PFSK-1 (cell line): ENCODE results near the gene ACOT4.

Source experiments
- FOXP2 ChIP-seq: optimal IDR thresholded peaks from 2 replicates; pipeline ENCODE3; 2011; ENCODE audit warnings: borderline replicate concordance, control low read depth, inconsistent platforms; ENCODE audit not compliant: insufficient read depth; ENCODE audit errors: extremely low read length, extremely low read depth
- POLR2AphosphoS5 ChIP-seq: IDR thresholded peaks from 2 replicates; pipeline ENCODE4 v1.6.1; 2012; ENCODE audit warnings: low read depth, mild to moderate bottlenecking, control low read depth, low read length, moderate library complexity
- REST ChIP-seq, 2 experiments: IDR thresholded peaks; 2 replicates each; pipeline versions ENCODE4 v1.6.1 to v1.8.0; 2011 to 2012; ENCODE audit warnings: low read depth in 2 of 2, low read length in 2 of 2, control low read depth in 1 of 2, inconsistent platforms in 1 of 2, mild to moderate bottlenecking in 1 of 2, moderate library complexity in 1 of 2; ENCODE audit not compliant: insufficient read depth in 1 of 2
- SIN3A ChIP-seq: IDR thresholded peaks from 2 replicates; pipeline ENCODE4 v1.6.1; 2012; ENCODE audit warnings: mild to moderate bottlenecking, low read length, moderate library complexity, borderline replicate concordance; ENCODE audit not compliant: insufficient read depth
- TAF1 ChIP-seq: IDR thresholded peaks from 2 replicates; pipeline ENCODE4 v1.6.1; 2012; ENCODE audit warnings: low read length, control low read depth, borderline replicate concordance; ENCODE audit not compliant: insufficient read depth

- TF ChIP-seq REST (IDR thresholded peaks at IDR 0.05; ENCODE audit: insufficient read depth in 1 of 2, low read depth in 2 of 2, low read length in 2 of 2) (no peak), POLR2AphosphoS5 (no peak), TAF1 (no peak), SIN3A (no peak), FOXP2 (no peak)
Measured at GRCh38 chr14:73633116-73634010, 41.7 kb downstream of the ACOT4 start.
